ENCODE data around the gene CHRNB1.

The CHRNB1 gene

GRCh38 chr17:7444682-7445618 is at the start of gene CHRNB1:
CHRNB1 (plus strand) TSS chr17:7445061; CDS start chr17:7445128, 67 bp downstream.
- ATAC-seq, result peak in 1 of 2 donors; percentile 13

GRCh38 chr17:7396147-7396546 is 48.7 kb upstream of the CHRNB1 start:
- no peak for ATAC-seq

GRCh38 chr17:7398612-7399011 is 46.2 kb upstream of the CHRNB1 start:
- no peak for ATAC-seq

- no peak for ATAC-seq
These were observed 41.7 kb upstream of the CHRNB1 start for GRCh38 chr17:7403043-7403726.

- no peak for ATAC-seq
These were observed 41.2 kb upstream of the CHRNB1 start for GRCh38 chr17:7403727-7403976.

- ATAC-seq, result peak; percentile 96 to 97
These were observed 40.7 kb upstream of the CHRNB1 start, which contains the start of gene TMEM256 for GRCh38 chr17:7403977-7404736. TMEM256 (minus strand) TSS chr17:7404097; CDS start chr17:7404084, 13 bp downstream.

- ATAC-seq, result peak; percentile 34 to 44
These were observed 40.0 kb upstream of the CHRNB1 start for GRCh38 chr17:7404737-7405349.

GRCh38 chr17:7405350-7406234 is 39.3 kb upstream of the CHRNB1 start:
- ATAC-seq, result no peak

- ATAC-seq, result no peak
These were observed 38.5 kb upstream of the CHRNB1 start for GRCh38 chr17:7406235-7406825.

GRCh38 chr17:7407082-7407481 is 37.8 kb upstream of the CHRNB1 start:
- ATAC-seq, result no peak

GRCh38 chr17:7407485-7408251 is 37.2 kb upstream of the CHRNB1 start, which contains the start of gene NLGN2:
NLGN2 (plus strand) TSS chr17:7407845; CDS start chr17:7408256, 411 bp downstream.
- no peak for ATAC-seq

- no peak for ATAC-seq
These were observed 36.6 kb upstream of the CHRNB1 start for GRCh38 chr17:7408252-7408727.

GRCh38 chr17:7408863-7409262 is 36.0 kb upstream of the CHRNB1 start:
- no peak for ATAC-seq

- no peak for ATAC-seq
These were observed 35.1 kb upstream of the CHRNB1 start for GRCh38 chr17:7409716-7410115.

GRCh38 chr17:7410634-7411426 is 34.0 kb upstream of the CHRNB1 start:
- no peak for ATAC-seq

- no peak for ATAC-seq
These were observed 33.5 kb upstream of the CHRNB1 start for GRCh38 chr17:7411427-7411750.

- ATAC-seq, result no peak
These were observed 31.4 kb upstream of the CHRNB1 start for GRCh38 chr17:7413346-7413985.

- no peak for ATAC-seq
These were observed 30.0 kb upstream of the CHRNB1 start for GRCh38 chr17:7414837-7415236.

- ATAC-seq, result no peak
These were observed 29.1 kb upstream of the CHRNB1 start for GRCh38 chr17:7415784-7416183.

All from activated CD4-positive, CD25-positive, alpha-beta regulatory T cell treated with anti-CD3 and anti-CD28 coated beads, Interleukin-2, amount 50 U/mL, for 24 hours (primary cell).